Activated CD8-positive, alpha-beta memory T cell treated with anti-CD3 and anti-CD28 coated beads, Interleukin-2, amount 50 U/mL, for 4 hours (primary cell): ENCODE measurements around the gene R3HDM2.
"Not testable (repeated sequence)": the region's sequence is repeated elsewhere in the genome, so short reads cannot be mapped to it uniquely, and the experiment has no call there.

Source experiments
- DNase-seq: peaks from one replicate; pipeline ENCODE4 v3.0.0-alpha.2; 2020

The R3HDM2 gene

GRCh38 chr12:57370696-57371095 is 60.1 kb downstream of the R3HDM2 start:
- DNase-seq, result no peak

GRCh38 chr12:57370072-57370471 is 60.8 kb downstream of the R3HDM2 start:
- DNase-seq, result no peak

- DNase-seq, result no peak
Measured at GRCh38 chr12:57369202-57369601, 61.6 kb downstream of the R3HDM2 start.

- DNase-seq, result no peak
Measured at GRCh38 chr12:57368349-57369095, 62.3 kb downstream of the R3HDM2 start.

GRCh38 chr12:57367121-57367520 is 63.7 kb downstream of the R3HDM2 start:
- DNase-seq, result no peak

- DNase-seq, result no peak
Measured at GRCh38 chr12:57366315-57366714, 64.5 kb downstream of the R3HDM2 start.

GRCh38 chr12:57364156-57364555 is 66.7 kb downstream of the R3HDM2 start:
- not testable (repeated sequence) for DNase-seq

GRCh38 chr12:57360468-57360867 is 70.4 kb downstream of the R3HDM2 start:
- no peak for DNase-seq

GRCh38 chr12:57358646-57359045 is 72.2 kb downstream of the R3HDM2 start:
- no peak for DNase-seq

- no peak for DNase-seq
Measured at GRCh38 chr12:57355734-57356133, 75.1 kb downstream of the R3HDM2 start.

GRCh38 chr12:57352166-57352565 is 78.7 kb downstream of the R3HDM2 start:
- DNase-seq, result no peak

GRCh38 chr12:57347284-57347683 is 83.6 kb downstream of the R3HDM2 start:
- no peak for DNase-seq

- no peak for DNase-seq
Measured at GRCh38 chr12:57343703-57344378, 87.0 kb downstream of the R3HDM2 start.

GRCh38 chr12:57342207-57342691 is 88.6 kb downstream of the R3HDM2 start:
- DNase-seq, result no peak

- no peak for DNase-seq
Measured at GRCh38 chr12:57341275-57341990, 89.4 kb downstream of the R3HDM2 start.

GRCh38 chr12:57340104-57340503 is 90.7 kb downstream of the R3HDM2 start:
- DNase-seq, result no peak

- not testable (repeated sequence) for DNase-seq
Measured at GRCh38 chr12:57336299-57336698, 94.5 kb downstream of the R3HDM2 start.

- no peak for DNase-seq
Measured at GRCh38 chr12:57334219-57334618, 96.6 kb downstream of the R3HDM2 start.

GRCh38 chr12:57332646-57333312 is 98.1 kb downstream of the R3HDM2 start:
- no peak for DNase-seq

GRCh38 chr12:57330992-57331391 is 99.9 kb downstream of the R3HDM2 start:
- DNase-seq, result no peak

GRCh38 chr12:57329219-57329618 is 101.6 kb downstream of the R3HDM2 start:
- no peak for DNase-seq

GRCh38 chr12:57325395-57325794 is 105.4 kb downstream of the R3HDM2 start:
- no peak for DNase-seq

GRCh38 chr12:57323416-57323815 is 107.4 kb downstream of the R3HDM2 start:
- no peak for DNase-seq
